T-cell (primary cell): ENCODE data around the gene ZFYVE26. TPM values are rescaled to one million over a fixed set of nuclear protein-coding genes. Genes with fewer than 3 reads are reported as not detected.
A peak's percentile ranks its signal among the peaks of the same experiment; 100 is the strongest.

ENCODE experiments used
- ATAC-seq, 4 experiments: fragments of 200-7000 bp in 3 of 4; fragments of 150-1000 bp in 1 of 4; cut with Tn5 transposase; replicated peaks in 1 of 4; 1 replicate in 3 of 4; 2 replicates in 1 of 4; pipeline ENCODE4 v1.10.0; 2021; ENCODE audit warnings: moderate library complexity in 3 of 4, mild to moderate bottlenecking in 2 of 4, moderate number of reproducible peaks in 1 of 4
- CTCF ChIA-PET, 2 donors: fragments of 300-600 bp; sonication (Branson Sonifier 250); formaldehyde crosslinking; loops; one replicate each; lab custom pipeline; 2022; ENCODE audit warnings: antibody characterized with exemption in 2 of 2; lab: Charles Lee
- POLR2A ChIA-PET, 2 donors: fragments of 300-600 bp; sonication (Branson Sonifier 250); formaldehyde crosslinking; loops; one replicate each; lab custom pipeline; 2022; ENCODE audit warnings: antibody characterized with exemption in 2 of 2; lab: Charles Lee
- DNase-seq, 35 experiments: peaks; one replicate each; pipeline versions ENCODE4 v3.0.0 to v3.0.0-alpha.2; 2013 to 2023
- H3K27ac ChIP-seq: one replicate; pipeline ENCODE4 v1.5.1; 2013; ENCODE audit warnings: low read length
- H3K27me3 ChIP-seq, 2 experiments: replicated peaks in 1 of 2; 1 replicate in 1 of 2; 2 replicates in 1 of 2; pipeline versions ENCODE4 v1.6.1 to v1.7.0; 2013; ENCODE audit warnings: low read length in 1 of 2, mixed read lengths in 1 of 2; ENCODE audit not compliant: control insufficient read depth in 2 of 2, insufficient read depth in 2 of 2; ENCODE audit errors: extremely low read depth in 1 of 2
- H3K36me3 ChIP-seq, 2 donors: 1 replicate in 1 of 2; 2 replicates in 1 of 2; pipeline versions ENCODE4 v1.6.1 to v1.7.0; 2013; ENCODE audit warnings: low read length in 1 of 2; ENCODE audit not compliant: control insufficient read depth in 2 of 2, insufficient read depth in 1 of 2; ENCODE audit errors: extremely low read depth in 1 of 2
- H3K4me1 ChIP-seq, 2 experiments: 1 replicate in 1 of 2; 2 replicates in 1 of 2; pipeline versions ENCODE4 v1.6.1 to v1.7.0; 2013; ENCODE audit warnings: low read length in 2 of 2, mixed read lengths in 1 of 2; ENCODE audit not compliant: insufficient read depth in 2 of 2, control insufficient read depth in 1 of 2; ENCODE audit errors: extremely low read depth in 1 of 2
- H3K4me3 ChIP-seq, 2 donors: 1 replicate in 1 of 2; 2 replicates in 1 of 2; pipeline versions ENCODE4 v1.5.1 to v1.7.0; 2013; ENCODE audit warnings: mild to moderate bottlenecking in 2 of 2, low read length in 1 of 2, moderate library complexity in 1 of 2; ENCODE audit not compliant: control insufficient read depth in 1 of 2; ENCODE audit errors: extremely low read depth in 1 of 2
- H3K9me3 ChIP-seq: 2 replicates; pipeline ENCODE4 v1.7.0; 2013
- H3K27ac Mint-ChIP-seq, 2 donors: one replicate each; pipeline ENCODE4 v1.8.0; 2020 to 2021; ENCODE audit warnings: mild to moderate bottlenecking in 2 of 2, mixed read lengths in 2 of 2
- H3K27me3 Mint-ChIP-seq, 2 donors: one replicate each; pipeline ENCODE4 v1.8.0; 2021 to 2022; ENCODE audit warnings: mixed read lengths in 2 of 2
- H3K36me3 Mint-ChIP-seq: one replicate; pipeline ENCODE4 v1.8.0; 2021; ENCODE audit warnings: mixed read lengths
- H3K4me1 Mint-ChIP-seq, 3 donors: one replicate each; pipeline ENCODE4 v1.8.0; 2020 to 2022; ENCODE audit warnings: mixed read lengths in 3 of 3, mild to moderate bottlenecking in 1 of 3
- H3K4me3 Mint-ChIP-seq, 3 donors: one replicate each; pipeline ENCODE4 v1.8.0; 2020 to 2022; ENCODE audit warnings: mild to moderate bottlenecking in 3 of 3, mixed read lengths in 3 of 3, moderate library complexity in 3 of 3
- H3K9me3 Mint-ChIP-seq, 3 donors: one replicate each; pipeline ENCODE4 v1.8.0; 2020 to 2022; ENCODE audit warnings: mixed read lengths in 3 of 3
- WGBS: methylation state at CpG from one replicate; pipeline ENCODE4 v1.1.5; 2013; ENCODE audit warnings: missing lambda C conversion rate; ENCODE audit not compliant: insufficient coverage; 5-methylcytosine and 5-hydroxymethylcytosine counted together
- total RNA-seq, 35 experiments: library from RNA in 6 of 35; stranded (reverse) in 6 of 35; fragments of 120-200 nt in 1 of 35; gene quantifications; one replicate each; pipeline versions ENCODE4 v1.2.1 to v1.2.4 and lab custom pipeline; 2013 to 2026

The ZFYVE26 gene
- 10 to 100 TPM; 26.0 to 37.6 (median 32.5) TPM for total RNA-seq
- total RNA-seq (2013), result 25.0 TPM
- total RNA-seq (lab: John Stamatoyannopoulos, UW), result 36.0 to 118 (median 67.6) reads per million in 29 experiments

DNA sequence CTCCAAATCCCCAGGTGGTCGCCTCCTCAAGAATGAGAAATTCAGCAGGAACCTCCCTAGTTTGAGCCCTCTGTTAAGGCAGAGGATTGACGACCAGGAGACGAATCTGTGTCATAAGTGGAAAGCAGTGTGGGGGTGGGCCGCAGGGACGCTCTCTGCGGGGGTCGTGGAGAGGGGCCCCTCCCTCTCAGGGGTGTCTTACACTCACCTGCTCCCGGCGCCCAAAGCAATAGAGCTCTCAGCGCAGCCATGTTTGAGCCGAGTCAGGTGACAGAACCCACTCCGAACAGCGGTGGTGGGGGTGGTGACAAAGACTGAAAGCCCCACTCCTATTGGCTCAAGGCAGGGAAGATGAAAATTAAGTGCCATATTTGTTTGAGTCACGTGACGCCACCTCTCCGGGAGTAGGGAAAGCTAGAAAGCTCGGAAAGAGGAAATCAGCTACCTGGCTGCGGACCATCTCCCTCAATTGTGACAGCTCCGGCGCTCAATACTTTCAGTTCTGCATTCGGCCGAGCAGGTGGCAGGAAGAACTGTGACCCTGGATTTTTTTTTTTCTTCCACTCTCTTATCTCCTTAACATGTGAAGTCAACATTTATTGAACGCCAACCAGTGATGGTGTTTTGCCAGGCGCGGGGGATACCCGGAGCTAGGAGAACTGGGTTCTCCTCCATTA lies at the start of gene ZFYVE26:
TSS of gene ZFYVE26 (minus strand) at position 265 of the 677 bp plus-strand sequence. CDS start 627 bp downstream, outside the sequence.
- ChIA-PET CTCF (interaction anchor here in 1 of 2 donors (0.8 to 1.5 kb wide), 3 partner anchors 457 to 999 kb away, joined by 3 to 5 read pairs (median 3); partner anchors contain the start of gene ATP6V1D), POLR2A (interaction anchor here in 1 of 2 donors (0.9 kb wide), 1 partner anchor 469 kb away, joined by 5 read pairs; no protein-coding TSS in a partner anchor)
- H3K9me3 Mint-ChIP-seq, result no peaks in the 10 kb centered on the region
- peaks cover 11% of the 10 kb centered on the region for H3K36me3 Mint-ChIP-seq
- H3K36me3 ChIP-seq, result peaks cover 0 to 11% of the 10 kb centered on the region in 2 donors
- DNase-seq (peak; percentile 70 to 93 (median 86)), ATAC-seq (peak; percentile 94 to 97 (median 96))
- peak within 1 kb of the TSS; percentile 59 to 86 for H3K4me3 ChIP-seq
- no peaks in the 10 kb centered on the region for H3K9me3 ChIP-seq
- peak within 1 kb of the TSS; percentile 67 for H3K27ac ChIP-seq
- no peaks in the 10 kb centered on the region for H3K27me3 ChIP-seq
- H3K4me1 Mint-ChIP-seq, result peaks cover 42 to 63% (median 56%) of the 10 kb centered on the region in 3 donors
- peaks cover 22 to 30% of the 10 kb centered on the region in 2 experiments for H3K4me1 ChIP-seq
- H3K27ac Mint-ChIP-seq, result peak within 1 kb of the TSS; percentile 87 to 98
- H3K27me3 Mint-ChIP-seq, result no peaks in the 10 kb centered on the region
- WGBS, result 0% methylated on average over 13 of the region's 26 CpGs
- peak within 1 kb of the TSS; percentile 90 to 96 (median 95) for H3K4me3 Mint-ChIP-seq

DNA sequence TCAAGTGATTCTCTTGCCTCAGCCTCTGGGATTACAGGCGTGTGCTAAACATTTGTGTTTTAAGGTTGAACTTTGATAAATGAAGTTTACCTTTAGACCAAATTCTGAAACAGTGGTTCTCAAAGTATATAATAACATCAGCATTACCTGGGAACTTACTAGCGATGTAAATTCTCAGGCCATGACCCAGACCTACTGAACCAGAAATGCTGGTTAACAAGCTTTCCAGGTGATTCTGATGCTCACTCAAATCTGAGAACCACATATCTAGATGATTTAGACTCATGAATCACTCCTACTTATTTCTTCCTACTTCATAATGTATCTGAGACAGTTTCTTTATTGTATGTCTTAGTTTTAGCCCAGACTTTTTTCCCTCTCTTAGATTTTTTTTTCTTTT lies 46.8 kb upstream of the ZFYVE26 start:
- no peak overlapping the region for H3K4me3 Mint-ChIP-seq
- H3K4me3 ChIP-seq, result no peak overlapping the region
- peaks cover 27% of the 10 kb centered on the region for H3K36me3 Mint-ChIP-seq
- no peaks in the 10 kb centered on the region for H3K27me3 ChIP-seq
- 80% methylated on average over 1 of the region's 2 CpGs for WGBS
- CTCF ChIA-PET, result no interaction called here
- no peak overlapping the region for H3K27ac ChIP-seq
- peaks cover 0 to 5% of the 10 kb centered on the region in 2 donors for H3K36me3 ChIP-seq
- H3K9me3 Mint-ChIP-seq, result no peaks in the 10 kb centered on the region
- H3K27ac Mint-ChIP-seq, result no peak overlapping the region
- POLR2A ChIA-PET, result no interaction called here
- H3K9me3 ChIP-seq, result no peaks in the 10 kb centered on the region
- no peak for DNase-seq
- peaks cover 2 to 16% (median 8%) of the 10 kb centered on the region in 3 donors for H3K4me1 Mint-ChIP-seq
- H3K27me3 Mint-ChIP-seq, result no peaks in the 10 kb centered on the region
- ATAC-seq, result no peak
- peaks cover 0 to 4% of the 10 kb centered on the region in 2 experiments for H3K4me1 ChIP-seq

DNA sequence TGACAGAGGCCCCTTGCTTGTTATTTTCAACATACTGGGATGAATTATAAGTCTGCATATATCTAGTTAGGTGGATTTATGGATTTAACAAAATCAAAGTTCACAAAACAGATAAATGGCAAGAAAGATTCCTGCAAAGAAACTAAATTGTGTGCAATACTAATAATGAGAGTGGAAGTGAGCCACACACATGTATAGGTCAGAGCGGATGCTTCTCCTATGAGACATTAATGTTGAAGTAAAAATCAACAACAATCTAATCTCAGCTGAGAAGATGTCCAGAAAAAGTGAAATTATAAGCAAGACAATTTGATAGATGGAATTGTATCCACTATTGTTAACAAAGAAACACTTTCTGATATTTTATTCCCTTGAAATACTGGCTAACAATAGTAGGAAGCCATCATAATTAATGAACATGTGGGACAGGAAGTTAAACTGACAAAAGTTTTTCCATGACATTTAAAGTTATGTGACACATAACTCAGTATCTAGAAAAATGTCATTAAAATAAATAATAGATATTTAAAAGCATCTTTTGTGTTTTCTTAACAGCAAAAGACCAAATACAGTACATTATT lies 42.9 kb upstream of the ZFYVE26 start:
- Mint-ChIP-seq H3K9me3 (no peaks in the 10 kb centered on the region), H3K27me3 (no peaks in the 10 kb centered on the region), H3K27ac (no peak overlapping the region), H3K4me3 (no peak overlapping the region), H3K36me3 (peaks cover 10% of the 10 kb centered on the region), H3K4me1 (peaks cover 0 to 13% (median 5%) of the 10 kb centered on the region in 3 donors)
- H3K27me3 ChIP-seq, result no peaks in the 10 kb centered on the region
- H3K4me3 ChIP-seq, result no peak overlapping the region
- H3K36me3 ChIP-seq, result no peaks in the 10 kb centered on the region
- peaks cover 0 to 3% of the 10 kb centered on the region in 2 experiments for H3K4me1 ChIP-seq
- ChIA-PET POLR2A (no interaction called here), CTCF (no interaction called here)
- WGBS, result no CpG with 5 or more reads among the region's 1 CpG
- H3K27ac ChIP-seq, result no peak overlapping the region
- no peaks in the 10 kb centered on the region for H3K9me3 ChIP-seq
- DNase-seq (no peak), ATAC-seq (no peak)

DNA sequence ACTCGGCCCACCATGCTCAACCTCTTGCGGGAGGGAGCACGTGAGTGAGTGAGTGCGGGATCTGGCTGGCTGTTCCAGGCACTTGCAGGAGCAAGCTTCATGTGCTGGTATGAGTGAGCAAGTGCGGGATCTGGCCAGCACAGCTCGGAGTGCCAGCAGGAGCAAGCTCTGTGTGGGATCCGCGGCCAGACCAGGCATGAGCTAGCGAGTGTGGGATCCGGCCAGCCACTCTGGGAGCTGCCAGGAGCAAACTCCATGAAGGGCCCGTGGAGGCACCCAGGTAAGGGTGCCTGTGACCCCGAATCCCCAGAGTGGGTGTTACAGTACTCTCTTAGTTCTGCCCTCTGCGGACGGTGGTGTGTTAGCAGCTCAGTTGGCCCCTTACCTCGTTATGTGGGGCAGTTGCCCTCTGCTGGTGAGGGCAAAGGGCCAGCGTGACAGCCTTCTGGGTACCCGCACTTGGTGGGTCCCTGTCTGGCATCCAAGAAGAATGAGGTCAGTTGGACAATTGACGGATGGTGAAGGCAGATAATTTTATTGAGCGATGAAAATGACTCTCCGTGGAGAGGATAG lies 41.5 kb upstream of the ZFYVE26 start:
- CTCF ChIA-PET, result no interaction called here
- POLR2A ChIA-PET, result interaction anchor here in 1 of 2 donors (0.6 kb wide), 1 partner anchor 39 kb away, joined by 3 read pairs; no protein-coding TSS in a partner anchor

DNA sequence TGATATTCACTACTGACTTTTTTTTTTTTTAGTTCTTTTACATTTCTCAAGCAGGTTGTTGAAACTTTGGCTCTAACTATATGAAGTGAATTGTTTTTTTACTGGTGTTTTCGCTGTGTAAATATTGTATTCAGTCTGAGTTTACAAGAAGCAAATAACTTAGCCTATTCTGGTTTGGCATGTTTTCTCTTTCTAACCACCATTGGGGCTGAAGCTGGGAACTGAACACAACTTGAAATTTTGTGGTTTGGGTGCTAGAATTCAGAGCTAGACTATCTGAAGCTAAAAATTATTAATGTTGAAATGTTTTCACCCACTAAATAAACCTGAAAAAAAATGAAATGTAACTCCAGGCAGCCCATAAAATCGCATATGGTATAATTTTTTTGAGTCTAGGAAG lies 40.4 kb upstream of the ZFYVE26 start:
- H3K4me1 Mint-ChIP-seq, result peaks cover 0 to 17% (median 5%) of the 10 kb centered on the region in 3 donors
- DNase-seq, result peak in 1 of 35 experiments; percentile 17
- no peaks in the 10 kb centered on the region for H3K9me3 Mint-ChIP-seq
- no peak overlapping the region for H3K4me3 ChIP-seq
- WGBS, result no CpG with 5 or more reads among the region's 2 CpGs
- peaks cover 17% of the 10 kb centered on the region for H3K36me3 Mint-ChIP-seq
- ChIA-PET POLR2A (interaction anchor here in 1 of 2 donors (0.5 kb wide), 1 partner anchor 38 kb away, joined by 3 read pairs; no protein-coding TSS in a partner anchor), CTCF (interaction anchor here in 1 of 2 donors (1.4 kb wide), 1 partner anchor 1250 kb away, joined by 3 read pairs; no protein-coding TSS in a partner anchor)
- H3K27me3 ChIP-seq, result no peaks in the 10 kb centered on the region
- no peaks in the 10 kb centered on the region for H3K9me3 ChIP-seq
- no peak overlapping the region for H3K27ac Mint-ChIP-seq
- H3K36me3 ChIP-seq, result no peaks in the 10 kb centered on the region
- H3K27ac ChIP-seq, result no peak overlapping the region
- no peaks in the 10 kb centered on the region for H3K27me3 Mint-ChIP-seq
- no peak for ATAC-seq
- no peak overlapping the region for H3K4me3 Mint-ChIP-seq
- peaks cover 0 to 3% of the 10 kb centered on the region in 2 experiments for H3K4me1 ChIP-seq

More for the DNA sequence above, 41.5 kb upstream of the ZFYVE26 start:
- WGBS, result 98% methylated on average over 19 of the region's 20 CpGs
- no peaks in the 10 kb centered on the region for H3K36me3 ChIP-seq
- H3K27me3 ChIP-seq, result no peaks in the 10 kb centered on the region
- H3K4me3 ChIP-seq, result no peak overlapping the region
- Mint-ChIP-seq H3K9me3 (no peaks in the 10 kb centered on the region), H3K36me3 (peaks cover 17% of the 10 kb centered on the region), H3K27me3 (no peaks in the 10 kb centered on the region), H3K4me3 (no peak overlapping the region), H3K4me1 (peaks cover 0 to 17% (median 5%) of the 10 kb centered on the region in 3 donors), H3K27ac (no peak overlapping the region)
- H3K9me3 ChIP-seq, result no peaks in the 10 kb centered on the region
- H3K4me1 ChIP-seq, result peaks cover 0 to 3% of the 10 kb centered on the region in 2 experiments
- DNase-seq (no peak), ATAC-seq (no peak)
- no peak overlapping the region for H3K27ac ChIP-seq

DNA sequence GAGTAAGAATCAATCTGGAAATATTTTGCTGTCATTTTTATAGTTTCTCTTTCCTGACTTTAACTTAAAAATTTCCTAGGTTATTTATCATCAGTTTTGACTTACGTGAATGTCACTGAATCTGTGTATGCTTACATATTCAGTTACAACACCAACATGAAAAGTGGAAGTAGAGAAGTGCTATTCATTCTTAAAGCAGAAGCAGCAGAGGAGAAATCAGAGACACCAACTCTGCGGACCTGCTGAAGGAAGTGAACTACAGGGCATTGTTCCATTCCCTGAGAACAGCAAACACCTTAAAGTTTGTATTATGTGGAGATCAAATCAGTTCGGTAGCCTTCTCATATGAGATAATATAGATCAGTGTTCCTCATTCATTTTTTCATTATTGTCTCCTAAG lies 37.3 kb upstream of the ZFYVE26 start:
- peaks cover 30% of the 10 kb centered on the region for H3K36me3 Mint-ChIP-seq
- H3K36me3 ChIP-seq, result no peaks in the 10 kb centered on the region
- H3K27me3 ChIP-seq, result no peaks in the 10 kb centered on the region
- WGBS, result no CpG with 5 or more reads among the region's 3 CpGs
- H3K27ac ChIP-seq, result no peak overlapping the region
- no peak overlapping the region for H3K27ac Mint-ChIP-seq
- ATAC-seq (no peak), DNase-seq (no peak)
- no peak overlapping the region for H3K4me3 ChIP-seq
- no peaks in the 10 kb centered on the region for H3K9me3 Mint-ChIP-seq
- CTCF ChIA-PET, result interaction anchor here in 1 of 2 donors (0.5 kb wide), 1 partner anchor 1008 kb away, joined by 7 read pairs; no protein-coding TSS in a partner anchor
- H3K9me3 ChIP-seq, result no peaks in the 10 kb centered on the region
- no peak overlapping the region for H3K4me3 Mint-ChIP-seq
- no peaks in the 10 kb centered on the region for H3K27me3 Mint-ChIP-seq
- POLR2A ChIA-PET, result no interaction called here
- peaks cover 5 to 13% (median 9%) of the 10 kb centered on the region in 3 donors for H3K4me1 Mint-ChIP-seq
- peaks cover 0 to 3% of the 10 kb centered on the region in 2 experiments for H3K4me1 ChIP-seq
